Neural progenitor cell (in vitro differentiated cells): ENCODE results near the gene GCN1.

Source experiments
- EZH2 ChIP-seq: fragments of 200-600 bp; sonication (generic); IDR thresholded peaks from 2 replicates; pipeline ENCODE4 v1.6.1; 2017; ENCODE audit warnings: antibody characterized with exemption, mild to moderate bottlenecking, moderate library complexity
- EZH2phosphoT487 ChIP-seq: fragments of 200-600 bp; sonication (generic); IDR thresholded peaks from 2 replicates; pipeline ENCODE4 v1.6.1; 2017; ENCODE audit warnings: antibody characterized with exemption
- TF ChIP-seq, protein P1 (sequence below): fragments of 200-600 bp; sonication (generic); IDR thresholded peaks from 2 replicates; pipeline ENCODE4 v1.5.1; 2017; ENCODE audit warnings: antibody characterized with exemption, mild to moderate bottlenecking

DNA sequence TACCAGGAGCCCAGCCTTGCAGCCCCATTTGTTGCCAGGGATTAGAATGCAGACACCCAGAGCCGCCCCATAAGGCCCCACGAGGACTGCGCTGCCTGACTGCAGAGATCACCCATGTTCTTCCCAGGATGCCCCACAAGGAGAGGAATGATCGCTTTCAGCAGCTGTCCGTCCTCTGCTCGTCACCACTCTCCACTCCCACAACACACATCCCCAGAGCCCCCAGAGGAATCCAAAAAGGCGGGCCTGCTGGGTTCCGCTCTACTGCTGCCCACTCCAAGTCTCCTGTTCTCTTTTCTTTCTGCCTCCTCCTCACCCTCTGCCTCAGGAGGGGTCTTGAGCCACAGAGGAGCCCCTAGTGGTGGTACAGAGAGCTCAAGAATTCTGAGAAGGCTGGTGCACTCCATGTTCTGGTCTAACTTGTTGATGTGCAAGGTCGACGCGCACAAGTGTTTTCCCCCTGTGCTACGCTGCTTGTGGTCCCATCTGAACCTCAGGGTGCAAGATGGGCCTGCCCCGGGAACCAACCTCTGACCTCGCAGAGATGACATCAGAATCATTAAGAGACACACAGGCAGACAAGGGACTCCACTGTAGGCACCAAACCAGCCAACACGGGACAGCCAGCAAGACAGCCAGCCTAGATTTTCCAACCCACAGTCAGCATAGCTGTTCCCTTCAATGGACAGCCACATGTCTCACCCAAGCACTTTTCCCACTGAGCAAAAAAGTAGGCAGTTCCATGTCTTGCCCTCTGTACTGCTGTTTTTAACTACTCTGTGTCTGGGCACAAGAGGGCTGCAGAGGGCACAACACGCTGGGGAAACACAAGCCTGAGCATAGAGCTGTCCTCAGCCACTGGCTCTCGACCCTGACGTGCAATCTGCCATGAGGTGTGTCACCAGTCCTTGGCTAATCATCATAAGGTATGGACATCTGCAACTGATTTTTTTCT is 41.1 kb upstream of the GCN1 start:
- TF ChIP-seq, protein P1, sequence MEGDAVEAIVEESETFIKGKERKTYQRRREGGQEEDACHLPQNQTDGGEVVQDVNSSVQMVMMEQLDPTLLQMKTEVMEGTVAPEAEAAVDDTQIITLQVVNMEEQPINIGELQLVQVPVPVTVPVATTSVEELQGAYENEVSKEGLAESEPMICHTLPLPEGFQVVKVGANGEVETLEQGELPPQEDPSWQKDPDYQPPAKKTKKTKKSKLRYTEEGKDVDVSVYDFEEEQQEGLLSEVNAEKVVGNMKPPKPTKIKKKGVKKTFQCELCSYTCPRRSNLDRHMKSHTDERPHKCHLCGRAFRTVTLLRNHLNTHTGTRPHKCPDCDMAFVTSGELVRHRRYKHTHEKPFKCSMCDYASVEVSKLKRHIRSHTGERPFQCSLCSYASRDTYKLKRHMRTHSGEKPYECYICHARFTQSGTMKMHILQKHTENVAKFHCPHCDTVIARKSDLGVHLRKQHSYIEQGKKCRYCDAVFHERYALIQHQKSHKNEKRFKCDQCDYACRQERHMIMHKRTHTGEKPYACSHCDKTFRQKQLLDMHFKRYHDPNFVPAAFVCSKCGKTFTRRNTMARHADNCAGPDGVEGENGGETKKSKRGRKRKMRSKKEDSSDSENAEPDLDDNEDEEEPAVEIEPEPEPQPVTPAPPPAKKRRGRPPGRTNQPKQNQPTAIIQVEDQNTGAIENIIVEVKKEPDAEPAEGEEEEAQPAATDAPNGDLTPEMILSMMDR = peak; percentile 58
- TF ChIP-seq EZH2 = no peak
- no peak for TF ChIP-seq EZH2phosphoT487
